K562 (cell line): ENCODE data around the gene GATA5. TPM values are rescaled to one million over a fixed set of nuclear protein-coding genes. Genes with fewer than 3 reads are reported as not detected.

ENCODE experiments used
- ATAC-seq: fragments of 200-7000 bp; cut with Tn5 transposase; 3 replicates; pipeline ENCODE4 v1.9.1; 2020; ENCODE audit warnings: moderate library complexity
- BruUV-seq: library from RNA; stranded (reverse); fragments of 400-500 nt; replicated peaks from 2 replicates; lab custom pipeline; 2021; lab: Mats Ljungman, UMichigan
- CTCF ChIA-PET: fragments of 300-600 bp; formaldehyde crosslinking; extraction: SDS; loops from one replicate; lab custom pipeline; 2021; ENCODE audit warnings: low intra/inter-chr PET ratio; lab: Yijun Ruan, JAX
- POLR2A ChIA-PET: fragments of 300-600, 350-650 bp; sonication (Branson Sonifier 250); formaldehyde crosslinking; extraction: SDS; loops from one replicate; lab custom pipeline; 2021; ENCODE audit warnings: antibody characterized with exemption, inconsistent platforms; lab: Yijun Ruan, JAX
- DNase-seq, 4 experiments: peaks; one replicate each; pipeline versions ENCODE4 v3.0.0 to v3.0.0-alpha.2; 2011 to 2018; ENCODE audit warnings: low spot score in 3 of 4, mixed read lengths in 3 of 4; ENCODE audit errors: extremely low read depth in 1 of 4
- FAIRE-seq: peaks from 2 replicates; lab custom pipeline; 2011; peaks lifted over from hg19 to GRCh38; lab: Jason Lieb, UNC
- H2AFZ ChIP-seq: 2 replicates; pipeline ENCODE4 v1.6.0; 2011; ENCODE audit warnings: low read depth, low read length, control low read depth, inconsistent platforms
- H3K27ac ChIP-seq: fragments of 200-600 bp; 3 replicates; pipeline ENCODE4 v1.8.0; 2011; ENCODE audit warnings: low read depth, mild to moderate bottlenecking, control low read depth, inconsistent platforms, low read length, moderate library complexity, mixed read lengths; ENCODE audit errors: extremely low read depth
- H3K27me3 ChIP-seq, 2 experiments: fragments of 300-600 bp in 1 of 2; 2 replicates in 1 of 2; 3 replicates in 1 of 2; pipeline versions ENCODE4 v1.6.0 to v1.8.0; 2011; ENCODE audit warnings: inconsistent platforms in 2 of 2, low read length in 2 of 2, mild to moderate bottlenecking in 1 of 2, mixed read lengths in 1 of 2, moderate library complexity in 1 of 2; ENCODE audit not compliant: control insufficient read depth in 2 of 2, insufficient read depth in 2 of 2
- H3K36me3 ChIP-seq: fragments of 300-600 bp; 3 replicates; pipeline ENCODE4 v1.8.0; 2011; ENCODE audit warnings: mild to moderate bottlenecking, low read length, inconsistent platforms; ENCODE audit not compliant: control insufficient read depth, insufficient read depth
- H3K4me1 ChIP-seq, 2 experiments: fragments of 200-600 bp in 1 of 2; replicated peaks in 1 of 2; 2 replicates in 1 of 2; 3 replicates in 1 of 2; pipeline versions ENCODE4 v1.5.1 to v1.8.0; 2011; ENCODE audit warnings: inconsistent platforms in 2 of 2, low read length in 2 of 2, mild to moderate bottlenecking in 1 of 2, mixed read lengths in 1 of 2, moderate library complexity in 1 of 2; ENCODE audit not compliant: control insufficient read depth in 2 of 2, insufficient read depth in 2 of 2
- H3K4me2 ChIP-seq: 2 replicates; pipeline ENCODE4 v1.6.1; 2011; ENCODE audit warnings: low read length, control low read depth, inconsistent platforms, mixed read lengths; ENCODE audit not compliant: insufficient read depth
- H3K4me3 ChIP-seq: fragments of 200-600 bp; sonication (generic), shearing (Covaris generic); 2 replicates; pipeline ENCODE4 v1.5.1; 2016; ENCODE audit warnings: control low read depth, inconsistent platforms
- H3K79me2 ChIP-seq: fragments of 200-600 bp; 3 replicates; pipeline ENCODE4 v1.8.0; 2011; ENCODE audit warnings: low read length, inconsistent platforms; ENCODE audit not compliant: control insufficient read depth, insufficient read depth
- H3K9ac ChIP-seq, 2 experiments: 2 replicates each; pipeline versions ENCODE4 v1.6.0 to v1.6.1; 2011; ENCODE audit warnings: low read depth in 2 of 2, low read length in 2 of 2, control low read depth in 1 of 2, inconsistent platforms in 1 of 2, mild to moderate bottlenecking in 1 of 2, mixed read lengths in 1 of 2; ENCODE audit not compliant: insufficient read depth in 1 of 2
- H3K9me1 ChIP-seq: one replicate; pipeline ENCODE4 v1.6.0; 2011; ENCODE audit warnings: inconsistent platforms, mild to moderate bottlenecking, low read length, moderate library complexity; ENCODE audit not compliant: control insufficient read depth, insufficient read depth
- H3K9me3 ChIP-seq: replicated peaks from 2 replicates; pipeline ENCODE4 v1.5.1; 2011; ENCODE audit warnings: low read depth, low read length, inconsistent platforms; ENCODE audit not compliant: control insufficient read depth, insufficient read depth
- H4K20me1 ChIP-seq: replicated peaks from 2 replicates; pipeline ENCODE4 v1.6.1; 2011; ENCODE audit warnings: low read length, inconsistent platforms, mixed read lengths; ENCODE audit not compliant: control insufficient read depth, insufficient read depth
- MAX ChIP-seq: sonication (generic); formaldehyde crosslinking; IDR thresholded peaks from 2 replicates; pipeline ENCODE4 v1.9.0; 2022; ENCODE audit warnings: mild to moderate bottlenecking, missing genetic modification reagents
- SPI1 ChIP-seq: IDR thresholded peaks from 2 replicates; pipeline ENCODE4 v1.6.1; 2011; ENCODE audit warnings: low read depth, low read length, control low read depth, borderline replicate concordance
- ZBTB7A ChIP-seq: IDR thresholded peaks from 2 replicates; pipeline ENCODE4 v1.6.1; 2011; ENCODE audit warnings: low read depth, mild to moderate bottlenecking, low read length, moderate library complexity, borderline replicate concordance; ENCODE audit not compliant: control insufficient read depth
- ZNF431 ChIP-seq: sonication (generic); formaldehyde crosslinking; IDR thresholded peaks from 2 replicates; pipeline ENCODE4 v1.8.0; 2022; ENCODE audit warnings: mild to moderate bottlenecking, missing genetic modification reagents
- ZNF592 ChIP-seq: fragments of 450-650 bp; IDR thresholded peaks from 2 replicates; pipeline ENCODE4 v1.6.1; 2017; ENCODE audit warnings: antibody characterized with exemption, mild to moderate bottlenecking
- WGBS: fragments of 100-300 bp; shearing (Covaris generic); methylation state at CpG from one replicate; pipeline ENCODE4 v1.1.6; 2016; ENCODE audit warnings: low coverage, mixed read lengths; ENCODE audit not compliant: insufficient coverage; ENCODE audit errors: missing lambda C conversion rate; 5-methylcytosine and 5-hydroxymethylcytosine counted together
- in situ Hi-C: fragments of 300-500 bp; cut with MboI; formaldehyde crosslinking; loops from 4 replicates; pipeline ENCODE4 v1.15.0; 2018; ENCODE audit warnings: inconsistent platforms, mixed read lengths
- intact Hi-C: fragments of 100-400 bp; cut with micrococcal nuclease; formaldehyde crosslinking; loops from 2 replicates; pipeline ENCODE4 v1.14.2; 2022
- polyA plus RNA-seq, 8 experiments: library from polyadenylated mRNA; depleted of rRNA in 4 of 8; stranded (reverse) in 5 of 8; unstranded in 3 of 8; fragments of >200 nt; fragmentation: Nextera tagmentation in 2 of 8; fragmentation: Illumina TruSeq in 1 of 8; extraction: Ambion mirVana in 2 of 8; extraction: Trizol in 1 of 8; gene quantifications; 2 replicates each; pipeline versions ENCODE4 v1.2.1 to v1.2.3, GENCODE V29; 2011 to 2014; ENCODE audit warnings: inconsistent platforms in 1 of 8, missing spikeins in 1 of 8
- total RNA-seq, 7 experiments: library from RNA; depleted of rRNA in 6 of 7; stranded (reverse); fragments of >200 nt in 6 of 7; fragmentation: Illumina TruSeq in 2 of 7; extraction: Trizol in 2 of 7; gene quantifications; 2 replicates each; pipeline versions ENCODE4 v1.2.1 to v1.2.3, GENCODE V29; 2011 to 2021; ENCODE audit warnings: low replicate concordance in 1 of 7

GATA5 gene
- total and polyA plus RNA-seq, 9 of the 15 experiments (the other 6 are each of a cell fraction or from before 2014, with no cell fraction given): 0.09 to 0.57 (median 0.20) TPM; not detected in 3

GRCh38 chr20:62439218-62439617, 36.6 kb downstream of the GATA5 start:
- no peak overlapping the region for H3K4me3 ChIP-seq
- H3K9me3 ChIP-seq: no peaks in the 10 kb centered on the region
- DNase-seq: no peak
- in situ Hi-C loops: no loop called here
- H2AFZ ChIP-seq: no peak overlapping the region
- H4K20me1 ChIP-seq: peaks cover 4% of the 10 kb centered on the region
- WGBS: 2% methylated on average over 4 of the region's 5 CpGs
- H3K36me3 ChIP-seq: no peaks in the 10 kb centered on the region
- no peak overlapping the region for H3K27ac ChIP-seq
- CTCF ChIA-PET: no interaction called here
- POLR2A ChIA-PET: interaction anchor here (0.6 to 1.2 kb wide), 2 partner anchors 11 to 52 kb away, joined by 3 to 4 read pairs; no protein-coding TSS in a partner anchor
- no peak overlapping the region for H3K9ac ChIP-seq
- no peaks in the 10 kb centered on the region for H3K79me2 ChIP-seq
- ATAC-seq: peak; percentile 26; the same call in 1 of the 3 replicates
- BruUV-seq: no TSS peak
- TF ChIP-seq SPI1 (peak; percentile 97), ZNF592 (no peak), ZNF431 (CRISPR knock-in tag) (no peak), ZBTB7A (no peak), MAX (CRISPR knock-in tag) (0 out of 2 replicates have a peak, but pooled peaks have one; percentile 3)
- H3K4me2 ChIP-seq: no peak overlapping the region
- no peak for FAIRE-seq
- H3K4me1 ChIP-seq: peaks cover 1 to 25% of the 10 kb centered on the region in 2 experiments; a peak in 4 of 5 replicates
- peaks cover 41 to 71% of the 10 kb centered on the region in 2 experiments for H3K27me3 ChIP-seq
- intact Hi-C loops: no loop called here
- H3K9me1 ChIP-seq: no peaks in the 10 kb centered on the region
